Measurements from ENCODE around the gene MACROD2.

The MACROD2 gene

DNA sequence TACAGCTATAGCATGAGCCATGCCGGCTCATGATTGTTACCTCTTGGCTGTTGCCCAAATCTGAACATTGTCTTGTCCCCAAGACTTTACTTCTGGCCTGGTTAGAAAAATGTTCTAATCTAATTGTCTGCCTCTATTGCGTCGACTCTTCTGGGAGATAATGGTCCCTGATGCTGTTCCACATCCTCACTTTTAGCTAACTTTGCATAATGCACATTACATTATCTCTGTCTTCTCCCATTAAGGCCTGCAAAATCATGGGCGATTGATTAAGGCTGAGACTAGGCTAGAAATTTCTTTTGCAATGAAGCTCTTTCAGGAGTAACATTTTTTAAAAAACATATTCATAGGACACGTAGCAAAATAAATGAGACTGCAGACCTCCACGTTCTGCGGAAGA, 1616.9 kb downstream of the MACROD2 start:
- no peak for DNase-seq (ENCODE audit: low read depth, low spot score)

DNA sequence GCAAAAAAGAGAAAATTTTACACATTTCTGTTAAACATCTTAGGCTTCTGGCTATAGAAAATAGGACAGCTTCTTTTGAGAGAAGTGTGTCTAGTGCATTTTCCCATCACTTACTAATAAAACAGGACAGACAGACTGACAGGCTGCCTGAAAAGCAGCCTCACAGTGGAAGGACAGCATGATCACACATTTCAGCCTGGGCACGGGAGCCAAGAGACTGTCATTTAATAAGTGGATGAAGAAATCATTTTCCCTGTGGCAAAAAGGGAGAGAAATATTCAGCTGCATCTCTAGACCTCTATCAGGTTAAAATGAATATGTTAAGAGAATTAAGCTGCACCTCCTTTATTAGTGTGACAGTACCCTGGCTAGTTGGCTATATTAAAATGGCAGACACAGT, 1617.5 kb downstream of the MACROD2 start:
- no peak for DNase-seq (ENCODE audit: low read depth, low spot score)

DNA sequence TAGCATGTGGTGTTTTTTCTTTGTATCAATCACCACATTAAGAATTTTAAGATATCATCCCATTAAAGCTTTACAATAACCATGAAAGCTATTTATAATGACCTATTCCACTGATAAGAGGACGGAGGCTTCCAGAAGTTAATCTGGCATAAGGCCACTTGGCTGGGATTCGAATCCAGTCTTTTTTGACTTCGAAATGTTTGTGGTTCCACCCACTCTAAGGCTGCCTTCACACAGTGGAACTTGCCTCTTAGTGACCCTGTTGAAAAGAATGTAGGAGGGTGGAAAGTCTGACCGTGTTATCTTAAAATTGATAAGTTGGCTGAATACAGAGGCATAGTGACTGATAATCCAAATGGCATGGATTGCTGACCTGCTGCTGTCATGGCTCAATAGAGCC, 1618.2 kb downstream of the MACROD2 start:
- no peak for DNase-seq (ENCODE audit: low read depth, low spot score)

DNA sequence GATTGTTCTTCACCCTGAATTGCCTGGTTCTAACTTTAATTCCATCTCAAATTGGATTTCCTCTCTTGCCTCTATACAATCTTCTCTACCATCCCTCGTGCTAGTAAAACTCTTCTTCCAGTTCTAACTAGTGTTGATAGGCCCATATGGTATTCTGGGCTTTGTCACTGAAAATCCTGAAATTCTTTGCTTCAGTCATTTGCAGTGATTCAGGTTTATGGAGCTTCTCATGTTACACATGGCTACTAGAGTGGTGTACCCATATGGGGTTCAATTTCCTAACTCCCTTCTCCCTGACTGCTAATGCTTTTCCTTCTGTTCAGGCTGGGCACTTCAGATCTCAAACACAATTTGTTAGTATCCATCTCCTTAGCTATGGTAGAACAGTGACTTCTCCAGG, 1621.3 kb downstream of the MACROD2 start:
- no peak for DNase-seq (ENCODE audit: low read depth, low spot score)

DNA sequence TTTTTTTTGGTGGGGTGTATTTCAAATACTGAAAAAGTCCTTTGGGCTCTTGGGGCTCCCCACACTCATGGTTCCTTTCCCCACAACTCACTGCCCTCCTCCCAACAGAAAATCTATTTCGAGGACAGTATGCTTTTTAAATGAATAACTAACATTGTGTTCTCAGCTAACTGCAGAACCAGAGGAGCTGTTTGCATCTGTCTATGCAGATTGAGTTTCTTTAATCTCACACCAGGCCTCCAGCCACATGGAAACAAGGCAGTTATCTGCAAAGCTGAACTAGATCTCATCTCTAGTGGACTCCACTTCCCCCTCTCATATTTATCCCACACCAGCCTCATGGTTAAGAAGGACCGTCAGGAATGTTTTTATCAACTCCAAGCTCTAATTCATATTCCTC, 1622.8 kb downstream of the MACROD2 start:
- DNase-seq (ENCODE audit: low read depth, low spot score): no peak

DNA sequence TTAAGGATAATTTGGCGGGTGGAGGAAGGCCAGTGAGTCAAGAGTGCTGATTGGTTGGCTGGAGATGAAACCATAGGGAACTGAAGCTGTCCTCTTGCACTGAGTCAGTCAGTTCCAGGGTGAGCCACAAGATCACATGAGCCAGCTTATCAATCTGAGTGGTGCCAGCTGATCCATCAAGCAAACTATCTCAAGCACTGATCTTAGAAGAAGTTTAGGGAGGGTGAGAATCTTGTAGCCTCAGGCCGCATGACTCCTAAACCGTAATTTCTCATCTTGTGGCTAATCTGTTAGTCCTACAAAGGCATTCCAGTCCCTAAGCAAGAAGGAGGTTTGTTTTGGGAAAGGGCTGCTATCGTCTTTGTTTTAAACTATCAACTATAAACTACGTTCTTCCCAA, 1623.6 kb downstream of the MACROD2 start:
- no peak for DNase-seq (ENCODE audit: low read depth, low spot score)

DNA sequence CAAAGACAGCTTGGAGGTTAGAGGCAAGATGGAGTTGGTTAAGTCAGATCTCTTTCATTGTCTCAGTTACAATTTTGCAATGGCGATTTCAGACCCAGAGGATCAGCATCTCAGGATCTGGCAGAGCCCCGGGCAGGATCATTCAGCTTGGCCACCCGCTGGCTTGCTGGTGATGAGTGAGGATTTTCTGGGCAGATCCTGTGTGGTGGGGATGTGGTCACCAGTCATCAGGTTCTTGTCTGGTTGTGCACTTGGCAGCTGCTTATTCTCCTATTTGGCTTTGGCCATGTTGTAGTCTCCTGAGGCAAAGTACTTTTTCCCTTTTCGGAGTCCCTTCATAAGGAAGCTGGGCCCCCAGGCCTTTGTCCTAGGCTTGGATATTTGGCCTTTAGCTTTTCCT, 1624.0 kb downstream of the MACROD2 start:
- DNase-seq (ENCODE audit: low read depth, low spot score): no peak

DNA sequence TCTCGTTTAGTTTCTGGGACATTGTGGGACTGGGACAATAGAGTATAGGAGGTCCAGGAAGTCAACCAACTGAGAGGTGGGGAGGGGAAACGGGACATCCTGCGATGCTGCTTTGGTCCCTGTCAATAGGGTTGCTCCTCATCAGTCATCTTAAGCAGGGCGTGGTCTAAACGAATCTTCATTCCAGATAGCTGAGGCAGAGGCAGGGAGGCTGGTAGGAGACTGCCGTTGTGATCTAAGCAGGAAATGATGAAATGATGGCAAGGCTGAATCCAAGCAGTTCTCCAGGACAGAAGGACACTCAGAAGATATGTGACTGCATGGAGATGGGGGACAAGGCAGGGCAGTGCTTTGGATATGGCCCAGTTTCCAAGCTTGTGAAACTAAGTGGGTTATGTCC, 1624.5 kb downstream of the MACROD2 start:
- DNase-seq (ENCODE audit: low read depth, low spot score): no peak

DNA sequence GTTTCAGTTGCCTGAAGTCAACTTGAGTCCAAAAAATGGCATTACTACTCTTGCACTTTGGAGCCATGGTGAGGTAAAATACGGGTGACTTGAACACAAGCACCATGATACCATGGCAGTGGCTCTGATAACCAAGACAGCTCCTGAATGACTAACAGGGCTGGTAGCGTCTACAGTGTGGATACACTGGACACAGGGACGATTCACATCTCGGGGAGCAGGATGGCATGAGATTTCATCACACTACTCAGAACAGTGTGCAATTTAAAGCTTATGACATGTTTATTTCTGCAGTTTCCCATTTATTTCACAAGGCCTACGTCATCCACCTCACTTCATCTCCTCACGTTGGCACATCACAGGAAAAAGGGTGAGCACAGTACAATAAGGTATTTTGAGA, 1627.1 kb downstream of the MACROD2 start:
- DNase-seq (ENCODE audit: low read depth, low spot score): no peak

DNA sequence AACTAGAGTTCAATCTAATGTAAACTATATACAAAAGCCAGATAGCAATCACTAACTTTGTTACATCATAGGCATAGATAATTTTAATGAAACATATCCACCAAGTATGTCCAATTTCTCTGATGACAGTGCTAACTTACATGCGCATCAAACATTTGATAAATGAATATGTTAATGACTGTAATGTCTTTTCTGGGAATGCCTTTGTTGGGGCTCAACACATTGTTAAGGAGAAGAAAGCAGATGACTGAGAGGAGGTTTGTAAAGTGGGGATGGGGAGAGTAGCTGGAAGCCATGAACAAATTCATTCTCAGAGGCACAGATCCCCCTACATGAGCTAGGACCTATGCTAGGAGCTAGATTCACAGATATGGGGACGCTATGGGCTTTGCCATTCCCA, 1627.9 kb downstream of the MACROD2 start:
- DNase-seq (ENCODE audit: low read depth, low spot score): no peak

DNA sequence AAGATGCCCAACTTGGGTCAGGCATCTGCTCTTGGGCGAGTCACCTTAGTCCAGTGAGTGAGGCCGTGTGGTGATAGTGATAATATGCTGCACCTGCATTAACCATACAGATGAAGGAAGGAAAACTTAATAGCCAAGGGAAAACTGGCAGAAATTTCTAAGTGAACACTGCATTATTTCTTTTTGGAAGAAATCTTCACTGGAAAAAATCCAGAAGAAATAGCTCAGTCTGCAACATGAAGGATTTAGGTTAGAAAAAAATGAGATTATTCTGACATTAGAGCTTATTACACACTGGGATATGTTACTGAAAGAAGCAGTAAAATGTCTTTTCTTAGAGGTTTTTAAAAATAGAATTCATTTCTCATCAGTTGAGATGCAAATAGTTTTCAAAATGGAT, 1630.7 kb downstream of the MACROD2 start:
- DNase-seq (ENCODE audit: low read depth, low spot score): no peak

DNA sequence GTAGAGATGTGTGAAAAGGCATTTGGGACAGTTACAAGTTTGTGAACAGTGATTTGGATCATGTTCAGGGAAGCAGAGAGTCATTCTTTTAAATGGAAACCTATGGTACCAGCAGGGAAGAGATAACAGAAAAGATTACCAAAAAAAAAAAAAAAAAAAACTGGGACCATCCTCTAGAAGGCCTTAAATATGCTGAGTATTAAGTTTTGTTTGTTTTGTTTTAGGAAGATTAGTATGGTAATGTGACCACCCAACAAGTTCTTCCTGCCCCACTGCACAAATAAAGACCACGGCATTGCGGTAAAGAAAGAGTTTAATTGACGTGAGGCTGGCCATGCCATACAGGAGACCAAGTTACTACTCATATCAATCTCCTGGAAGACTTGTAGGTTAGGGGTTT, 1631.8 kb downstream of the MACROD2 start:
- no peak for DNase-seq (ENCODE audit: low read depth, low spot score)

DNA sequence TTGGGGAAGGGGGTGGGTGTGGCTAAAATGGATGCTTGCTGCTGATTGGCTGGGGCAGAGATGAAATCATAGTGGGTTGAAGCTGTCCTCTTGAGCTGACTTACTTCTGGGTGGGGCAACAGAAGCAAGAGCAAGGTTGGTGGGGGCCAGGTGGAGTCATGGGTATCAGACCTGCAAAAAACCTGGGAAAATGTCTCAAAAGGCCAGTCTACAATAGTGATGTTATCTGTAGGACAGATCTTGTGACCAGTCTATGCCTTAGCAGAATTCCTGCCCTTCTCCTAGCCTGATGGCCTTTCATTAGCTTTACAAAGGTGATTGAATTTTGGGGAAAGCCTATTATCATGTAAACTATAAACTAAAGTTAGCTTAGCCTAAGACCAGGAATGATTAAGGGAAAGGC, 1632.2 kb downstream of the MACROD2 start:
- DNase-seq (ENCODE audit: low read depth, low spot score): peak; percentile 30

DNA sequence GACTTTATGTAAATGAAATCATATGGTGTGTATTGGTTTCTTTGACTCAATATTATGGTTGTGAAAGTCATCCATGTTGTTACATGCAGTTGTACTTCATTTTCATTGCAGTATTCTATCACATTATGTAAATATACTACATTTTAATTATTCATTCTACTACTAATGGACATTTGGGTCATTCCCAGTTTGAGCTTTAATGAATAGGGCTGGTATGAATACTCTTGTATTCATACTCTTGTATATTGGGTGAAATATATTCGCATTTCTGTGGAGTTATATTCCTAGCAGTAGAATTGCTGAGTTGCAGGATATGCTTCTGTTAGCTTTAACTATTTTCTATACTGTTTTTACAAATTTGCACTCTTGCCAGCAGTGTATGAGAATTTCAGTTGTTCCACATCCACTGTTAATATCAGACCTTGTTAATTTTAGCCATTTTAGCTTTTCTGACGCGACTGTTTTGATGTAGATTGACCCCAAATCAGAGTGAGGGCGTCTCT, 1633.6 kb downstream of the MACROD2 start:
- no peak for DNase-seq (ENCODE audit: low read depth, low spot score)

DNA sequence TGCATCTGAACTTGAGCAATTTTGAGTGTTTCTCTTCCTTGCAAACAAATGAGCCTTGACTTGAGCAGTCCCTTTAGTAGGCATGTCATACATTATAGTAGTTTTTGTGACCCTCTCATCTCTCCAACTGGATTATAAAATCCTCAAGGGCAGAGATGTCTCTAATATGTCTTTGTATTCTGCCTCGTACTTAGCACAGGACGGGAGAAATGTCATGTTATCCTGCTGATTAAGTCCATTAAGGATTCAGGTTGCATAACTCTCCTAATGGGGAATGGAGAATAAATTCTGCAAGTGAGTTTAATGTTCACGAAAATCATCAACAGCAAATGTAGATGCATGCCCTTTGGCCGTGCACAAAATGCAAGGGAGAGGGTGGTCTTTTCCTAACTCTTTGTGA, 1635.0 kb downstream of the MACROD2 start:
- DNase-seq (ENCODE audit: low read depth, low spot score): no peak

DNA sequence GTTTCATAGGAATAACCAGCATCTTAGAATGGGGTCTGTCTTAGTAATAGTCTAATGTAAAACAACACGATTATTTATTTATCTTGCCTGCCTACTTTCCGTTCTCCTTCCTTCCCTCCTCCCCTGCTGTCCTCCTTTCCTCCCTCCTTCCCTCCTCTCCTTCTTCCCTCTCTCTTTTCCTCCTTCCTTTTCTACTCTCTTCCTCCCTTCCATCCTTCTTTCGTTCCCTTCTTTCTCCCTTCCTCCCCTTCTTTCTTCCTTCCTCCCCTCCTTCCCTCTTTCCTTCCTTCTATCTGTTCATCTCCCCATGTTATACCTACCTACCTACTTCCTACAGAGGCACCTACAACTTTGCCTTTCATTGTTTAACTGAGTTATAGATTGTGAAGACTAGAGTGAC, 1637.4 kb downstream of the MACROD2 start:
- DNase-seq (ENCODE audit: low read depth, low spot score): no peak

DNA sequence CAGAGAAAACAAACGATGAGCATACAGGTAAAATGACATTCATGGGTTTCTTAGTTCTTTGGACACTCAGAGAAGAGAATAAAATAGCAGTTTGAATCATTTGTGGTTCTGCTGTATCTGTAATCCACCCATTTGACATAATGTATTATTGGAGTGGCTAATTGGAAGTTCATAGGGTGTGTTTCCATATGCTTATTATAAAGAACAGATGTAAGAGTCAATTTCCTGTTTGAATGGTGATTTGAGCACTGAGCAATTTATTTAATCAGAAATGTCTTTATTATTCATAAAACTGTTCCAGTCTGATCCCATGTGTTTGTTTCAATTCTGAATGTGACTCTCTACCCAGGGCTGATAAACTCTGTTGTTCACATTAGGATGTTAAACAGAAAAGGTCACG, 1638.8 kb downstream of the MACROD2 start:
- DNase-seq (ENCODE audit: low read depth, low spot score): no peak

DNA sequence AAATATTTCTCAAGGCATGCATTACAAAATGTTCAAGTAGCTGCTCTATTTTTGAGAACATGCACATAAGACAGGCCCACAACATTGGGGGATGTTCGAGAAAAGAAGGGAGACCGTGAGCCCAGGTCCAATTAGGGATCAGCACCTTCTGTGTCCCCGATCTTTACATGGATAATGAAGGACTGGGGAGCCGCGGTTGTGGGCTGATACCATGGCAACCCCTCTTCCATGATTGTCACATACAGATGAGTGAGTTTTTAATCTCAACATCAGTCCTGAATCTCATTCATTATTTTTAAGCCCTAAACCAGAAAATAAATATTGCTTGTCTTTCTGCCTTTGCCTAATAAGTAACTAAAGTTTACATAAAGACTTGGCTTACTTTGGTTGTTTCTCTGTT, 1642.2 kb downstream of the MACROD2 start:
- no peak for DNase-seq (ENCODE audit: low read depth, low spot score)

DNA sequence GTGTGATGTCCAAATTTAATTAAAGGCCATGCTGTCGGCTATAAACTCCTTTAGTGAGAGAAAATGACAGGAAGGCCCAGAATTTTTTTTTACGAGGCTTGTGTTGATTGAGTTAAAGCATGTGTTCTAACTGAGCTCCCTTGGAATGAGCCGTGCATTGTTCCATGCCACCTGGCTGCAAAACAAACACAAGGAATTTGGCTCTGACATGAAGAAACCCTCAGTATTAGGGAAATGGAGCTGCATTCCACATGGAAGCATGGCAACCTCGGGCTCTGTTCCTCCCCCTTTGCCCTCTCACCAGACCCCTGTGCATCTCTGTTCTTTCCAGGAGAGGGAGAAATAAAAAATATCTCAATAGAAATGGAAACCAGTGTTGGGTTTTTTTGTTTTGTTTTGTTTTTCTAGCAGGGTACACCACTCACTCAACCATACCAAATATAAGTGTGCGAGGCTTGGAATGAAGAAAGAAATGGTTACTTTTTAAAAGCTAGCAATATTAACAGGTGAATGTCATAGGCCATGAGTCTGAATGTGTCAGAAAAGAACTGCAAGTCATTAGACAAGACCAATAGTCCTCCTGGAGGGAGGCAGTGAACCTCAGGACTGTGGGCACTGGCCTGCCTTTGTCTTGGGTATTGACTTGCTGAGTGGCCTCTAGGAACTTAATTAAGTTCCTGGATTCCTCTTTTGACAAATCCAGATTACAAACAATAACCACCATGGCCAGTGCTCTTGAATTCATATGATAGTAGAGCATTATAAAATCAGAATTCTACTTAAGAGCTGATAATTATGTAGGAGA, 1642.8 kb downstream of the MACROD2 start:
- DNase-seq (ENCODE audit: low read depth, low spot score): peak; percentile 52

DNA sequence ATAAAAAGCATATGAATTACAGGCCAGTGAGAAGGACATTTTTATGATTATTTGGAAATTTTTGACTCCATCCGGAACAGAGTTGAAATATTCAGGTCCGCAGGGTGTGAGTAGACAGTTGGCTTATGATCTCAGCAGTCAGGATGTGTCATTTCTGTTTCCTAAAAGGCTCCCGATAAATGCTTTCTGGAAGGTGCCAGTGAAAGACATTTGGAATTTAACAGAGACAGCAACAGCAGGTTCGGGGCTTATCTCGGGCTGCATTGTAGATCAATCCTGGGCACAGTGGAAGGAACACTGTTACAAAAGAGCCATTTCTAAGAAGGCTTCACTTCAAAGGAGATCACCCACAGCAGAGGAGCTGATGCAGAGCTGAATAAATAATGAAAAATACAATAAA, 1643.5 kb downstream of the MACROD2 start:
- DNase-seq (ENCODE audit: low read depth, low spot score): no peak

DNA sequence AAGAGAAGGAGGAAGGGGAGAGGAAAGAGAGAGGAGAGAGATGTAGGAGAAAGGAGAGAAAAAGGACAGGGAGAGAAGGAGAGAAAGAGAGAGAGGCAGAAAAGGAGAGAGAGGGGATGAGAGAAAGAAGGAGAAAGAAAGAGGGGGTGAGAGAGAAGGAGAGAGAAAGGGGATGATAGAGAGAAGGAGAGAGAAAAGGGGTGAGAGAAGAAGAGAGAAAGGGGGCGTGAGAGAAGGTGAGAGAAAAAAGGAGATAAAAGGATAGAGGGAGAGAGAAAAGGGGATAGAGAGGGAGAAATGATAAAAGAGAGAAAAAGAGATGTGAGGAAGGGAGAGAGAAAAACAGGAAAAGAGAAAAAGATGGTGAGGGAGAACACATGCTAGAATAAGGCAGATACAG, 1644.5 kb downstream of the MACROD2 start:
- DNase-seq (ENCODE audit: low read depth, low spot score): no peak

DNA sequence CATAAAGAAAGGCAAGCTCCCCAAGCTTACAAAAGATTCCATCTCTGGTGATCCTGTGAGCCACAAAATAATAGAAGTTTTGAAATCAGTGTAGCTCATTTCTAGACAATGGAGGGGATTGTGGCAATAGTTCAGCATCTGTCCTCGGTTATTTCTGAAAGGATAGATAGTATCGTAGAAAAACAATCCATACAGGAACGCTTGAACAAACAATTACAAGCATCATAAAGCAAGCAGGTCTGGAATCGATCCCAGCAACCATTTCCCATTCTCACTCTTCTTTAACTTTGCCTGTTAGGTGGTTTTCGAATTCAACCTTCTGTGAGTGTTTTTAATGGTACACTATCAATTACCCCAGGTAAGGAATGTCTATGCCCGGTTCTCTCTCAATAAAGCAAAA, 1646.8 kb downstream of the MACROD2 start:
- DNase-seq (ENCODE audit: low read depth, low spot score): no peak

DNA sequence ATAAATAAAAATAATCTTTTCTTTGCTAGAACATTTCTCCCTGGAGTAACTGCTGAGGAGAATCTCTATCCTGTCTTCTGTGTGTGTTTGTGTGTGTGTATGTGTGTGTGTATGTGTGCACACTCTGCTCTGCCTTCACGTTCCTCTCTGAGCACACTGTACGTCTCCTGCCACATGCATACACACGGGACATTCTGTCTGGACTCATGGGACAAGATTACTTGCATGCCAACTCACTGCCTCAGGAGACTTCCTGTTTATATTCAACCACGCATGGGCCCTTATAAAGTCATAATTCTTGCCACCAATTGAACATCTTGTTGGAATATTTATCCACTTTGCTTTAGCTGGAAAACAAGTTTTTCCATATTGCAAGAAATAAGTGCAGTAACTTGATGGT, 1647.4 kb downstream of the MACROD2 start:
- no peak for DNase-seq (ENCODE audit: low read depth, low spot score)

DNA sequence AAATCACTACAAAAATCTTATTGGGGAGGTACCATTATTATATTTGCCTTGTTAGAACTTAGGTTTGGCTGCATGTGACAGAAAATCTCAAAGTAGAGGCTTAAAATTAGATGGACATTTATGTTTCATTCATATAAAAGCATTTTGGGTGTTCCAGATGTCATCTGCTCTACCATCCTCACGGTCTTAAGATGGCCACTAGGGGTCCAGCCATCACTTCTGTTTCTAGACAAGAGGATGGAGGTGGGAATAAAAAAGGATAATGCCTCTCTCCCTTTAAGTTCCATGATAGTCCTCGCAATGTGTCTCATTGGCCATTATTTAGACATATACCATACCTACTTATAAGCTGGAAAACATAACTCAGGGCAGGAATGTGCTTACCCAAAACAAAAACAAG, 1648.4 kb downstream of the MACROD2 start:
- no peak for DNase-seq (ENCODE audit: low read depth, low spot score)
